GM18951 (cell line): ENCODE data around the gene KCNJ6.
"Not testable (repeated sequence)": the region's sequence is repeated elsewhere in the genome, so short reads cannot be mapped to it uniquely, and the experiment has no call there.

Experiments
- POLR2A ChIP-seq: IDR thresholded peaks from 4 replicates; pipeline ENCODE4 v1.6.1; 2011; ENCODE audit warnings: mild to moderate bottlenecking; ENCODE audit not compliant: insufficient read length, insufficient read depth; ENCODE audit errors: extremely low read depth
- in situ Hi-C: fragments of 300-500 bp; cut with MboI; formaldehyde crosslinking; loops from one replicate; pipeline ENCODE4 v1.12.0; 2022; ENCODE audit warnings: low sequenced_read_pairs, mixed read lengths, inconsistent platforms; ENCODE audit not compliant: unreplicated experiment

The KCNJ6 gene

DNA sequence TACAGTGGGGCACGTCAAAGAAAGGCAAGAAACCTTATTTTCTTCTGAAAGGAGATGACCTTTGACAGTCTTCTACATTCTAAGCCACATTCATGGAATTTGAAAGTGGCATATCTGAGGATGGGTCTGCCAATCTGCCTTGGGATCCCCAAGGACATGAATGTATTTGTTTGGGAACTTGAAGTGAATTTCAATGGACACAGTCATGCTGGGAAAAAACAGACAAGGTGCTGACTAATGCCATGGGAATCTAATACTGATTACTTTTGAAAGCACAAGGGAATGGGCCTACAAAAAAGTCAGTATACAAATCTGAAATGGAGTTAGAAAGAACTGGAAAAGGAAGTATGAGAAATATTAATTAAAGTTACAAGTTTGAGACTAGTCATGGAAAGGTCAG lies 128.8 kb downstream of the KCNJ6 start:
- in situ Hi-C loops = no loop called here
- TF ChIP-seq POLR2A = no peak

DNA sequence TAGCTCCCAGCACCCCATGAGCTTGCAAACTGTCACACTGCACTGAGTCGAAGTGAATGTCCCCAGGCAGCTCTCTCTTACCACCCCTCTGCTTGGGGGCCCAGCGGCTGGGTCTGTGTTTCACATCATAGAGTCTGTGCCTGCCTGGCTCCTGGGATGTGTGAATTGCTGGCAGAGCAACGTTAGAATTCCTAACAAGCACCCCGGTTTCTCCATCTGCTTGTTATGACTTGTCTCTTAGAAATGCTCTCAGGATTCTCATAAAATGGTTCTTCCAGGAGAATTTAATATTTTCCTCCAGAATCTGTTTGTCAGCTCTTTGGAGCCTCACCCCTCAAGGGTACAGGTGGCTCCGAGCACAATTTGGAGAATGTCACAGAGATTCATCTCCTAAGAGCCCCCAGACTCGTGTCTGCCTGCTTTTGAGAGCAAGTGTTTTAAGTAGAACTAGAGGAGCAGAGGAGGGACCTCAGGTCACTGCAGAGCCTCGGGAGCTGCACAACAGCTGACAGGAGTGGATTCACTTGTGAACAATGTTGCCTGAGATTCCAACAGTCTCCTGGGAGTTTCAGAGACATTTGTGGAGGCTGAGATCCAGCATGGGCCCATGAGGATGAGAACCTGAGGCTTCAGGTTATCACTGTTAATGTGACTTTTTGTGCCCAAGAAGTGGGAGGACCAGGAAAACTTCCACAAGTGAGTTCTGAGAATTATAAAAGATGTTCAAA lies 131.5 kb downstream of the KCNJ6 start:
- in situ Hi-C loops = no loop called here
- TF ChIP-seq POLR2A = no peak

DNA sequence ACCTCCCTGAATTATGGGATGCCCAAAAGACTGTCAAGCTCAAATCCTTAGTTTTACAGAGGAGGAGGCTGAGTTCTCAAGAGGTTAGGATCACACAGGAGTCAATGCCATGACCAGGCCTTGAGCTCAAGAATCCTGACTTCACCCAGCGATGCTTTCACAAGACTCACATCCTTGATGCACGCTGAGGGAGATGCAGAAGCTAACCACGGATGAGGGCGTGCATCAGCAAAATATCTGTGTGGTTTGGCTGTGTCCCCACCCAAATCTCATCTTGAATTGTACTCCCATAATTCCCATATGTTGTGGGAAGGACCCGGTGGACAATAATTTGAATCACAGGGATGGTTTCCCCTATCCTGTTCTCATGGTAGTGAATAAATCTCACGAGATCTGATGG lies 133.2 kb downstream of the KCNJ6 start:
- in situ Hi-C loops = no loop called here
- TF ChIP-seq POLR2A = no peak

DNA sequence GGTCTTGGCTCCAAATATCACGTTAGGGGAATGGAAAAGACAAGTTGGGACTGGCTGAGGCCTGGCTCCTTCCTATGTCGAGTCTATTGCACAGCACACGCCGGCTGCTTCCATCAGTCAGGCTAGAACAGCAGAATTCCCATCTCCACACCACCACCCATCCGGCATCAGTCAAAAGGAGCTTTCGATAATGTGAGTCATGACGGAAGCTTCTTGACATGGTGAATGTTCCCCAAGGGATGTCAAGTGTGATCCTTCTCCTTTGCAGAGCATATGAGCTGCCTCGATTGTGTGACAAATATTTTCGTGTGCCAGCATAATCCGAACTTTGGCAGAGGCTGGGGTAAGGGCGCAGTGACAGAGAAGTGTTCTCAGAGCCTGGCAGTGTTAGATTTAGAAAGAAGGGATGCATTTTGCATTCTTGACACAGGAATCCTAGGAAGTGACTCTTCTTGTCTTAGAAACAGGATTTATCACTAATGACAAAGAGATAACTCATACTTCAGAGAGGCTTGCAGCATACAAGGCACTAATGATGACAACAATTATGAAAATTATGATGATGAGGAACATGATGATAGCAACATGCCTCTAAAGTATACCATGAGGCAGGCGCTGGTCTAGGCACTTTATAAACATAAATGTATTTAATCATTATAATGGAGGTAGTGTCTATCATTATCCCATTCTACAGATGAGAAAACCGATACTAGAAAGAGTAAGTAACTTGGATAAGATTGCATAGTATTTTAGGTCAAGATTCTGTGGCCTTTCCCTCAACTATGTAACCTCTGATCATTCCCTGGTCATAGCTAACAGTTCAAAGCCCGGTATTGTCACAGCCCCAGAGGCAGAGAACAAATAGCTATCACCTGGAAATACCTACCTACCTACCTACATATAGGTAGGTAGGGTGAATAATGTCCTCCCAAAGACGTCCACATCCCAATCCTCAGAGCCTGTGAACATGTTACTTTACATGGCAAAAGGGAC lies 135.0 kb downstream of the KCNJ6 start:
- in situ Hi-C loops = no loop called here
- TF ChIP-seq POLR2A = no peak

DNA sequence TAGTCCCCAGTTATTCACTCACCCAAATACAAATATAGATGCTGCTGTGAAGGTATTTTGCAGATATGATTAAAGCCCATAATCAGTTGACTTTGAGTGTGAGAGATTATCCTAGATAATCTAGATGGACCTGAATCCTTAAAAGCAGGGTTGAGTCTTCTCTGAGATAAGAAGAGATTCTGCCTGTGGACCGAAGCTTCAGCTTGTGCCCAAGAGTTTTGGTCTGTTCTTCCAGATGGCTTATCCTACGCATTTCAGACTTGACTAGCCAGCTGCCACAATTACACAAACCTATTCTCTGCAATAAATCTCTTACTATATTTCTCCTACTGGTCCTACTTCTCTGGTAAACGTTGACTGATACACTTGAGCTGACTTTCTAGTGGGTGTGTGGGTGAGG lies 145.1 kb downstream of the KCNJ6 start:
- in situ Hi-C loops = no loop called here
- TF ChIP-seq POLR2A = no peak

DNA sequence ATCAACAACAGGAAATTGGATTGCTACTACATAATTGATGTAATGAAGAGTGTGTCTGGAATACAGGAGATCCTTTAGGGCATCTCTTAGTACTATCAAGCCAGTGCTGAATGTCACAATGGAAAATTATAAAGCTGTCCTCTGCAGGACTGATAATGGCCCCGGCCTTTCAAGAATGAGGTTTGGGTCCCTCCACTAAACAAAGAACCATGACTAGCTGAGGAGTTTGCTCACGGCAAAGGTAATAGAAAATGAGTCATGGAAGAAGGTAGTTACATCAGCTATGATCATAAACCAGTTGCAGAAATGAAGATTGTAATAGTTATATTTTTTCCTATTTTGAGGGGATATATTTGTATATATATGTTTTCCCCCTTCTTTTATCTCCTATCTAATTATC lies 145.8 kb downstream of the KCNJ6 start:
- in situ Hi-C loops = no loop called here
- no peak for TF ChIP-seq POLR2A

DNA sequence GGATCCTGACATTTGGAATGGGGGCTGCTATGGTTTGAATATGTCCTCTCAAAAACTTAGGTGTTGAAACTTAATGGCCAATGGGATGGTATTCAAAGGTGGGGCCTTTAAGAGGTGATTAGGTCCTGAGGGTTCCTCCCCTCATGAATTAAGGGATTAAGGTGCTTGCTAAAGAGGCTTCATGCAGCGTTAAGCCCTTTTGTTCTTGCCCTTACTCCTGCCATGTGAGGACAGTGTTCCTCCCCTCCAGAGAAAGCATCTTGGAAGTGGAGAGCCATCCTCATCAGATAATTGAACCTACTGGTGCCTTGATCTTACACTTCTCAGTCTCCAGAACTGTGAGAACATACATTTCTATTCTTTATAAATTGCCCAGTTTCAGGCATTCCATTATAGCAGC lies 146.6 kb downstream of the KCNJ6 start:
- TF ChIP-seq POLR2A = no peak
- in situ Hi-C loops = no loop called here

DNA sequence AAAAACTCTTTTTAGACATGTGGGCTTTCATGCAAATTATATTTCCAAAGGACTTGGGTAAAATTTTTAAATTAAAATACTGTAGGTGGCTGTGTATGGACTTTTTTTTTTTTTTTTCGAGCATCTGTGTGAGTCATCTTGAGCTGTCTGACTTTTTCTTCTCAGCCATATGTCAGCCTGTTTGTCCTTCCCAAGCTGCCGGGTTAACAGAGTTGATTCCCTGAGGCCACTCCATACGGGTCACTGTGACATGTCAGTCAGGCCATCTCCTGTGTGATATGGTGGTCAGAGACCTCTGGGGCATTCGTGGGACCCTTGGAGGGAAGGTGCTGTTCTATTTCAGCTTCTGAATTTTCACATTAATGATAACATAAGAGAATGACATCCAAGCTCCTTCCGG lies 148.3 kb downstream of the KCNJ6 start:
- no peak for TF ChIP-seq POLR2A
- in situ Hi-C loops = no loop called here

DNA sequence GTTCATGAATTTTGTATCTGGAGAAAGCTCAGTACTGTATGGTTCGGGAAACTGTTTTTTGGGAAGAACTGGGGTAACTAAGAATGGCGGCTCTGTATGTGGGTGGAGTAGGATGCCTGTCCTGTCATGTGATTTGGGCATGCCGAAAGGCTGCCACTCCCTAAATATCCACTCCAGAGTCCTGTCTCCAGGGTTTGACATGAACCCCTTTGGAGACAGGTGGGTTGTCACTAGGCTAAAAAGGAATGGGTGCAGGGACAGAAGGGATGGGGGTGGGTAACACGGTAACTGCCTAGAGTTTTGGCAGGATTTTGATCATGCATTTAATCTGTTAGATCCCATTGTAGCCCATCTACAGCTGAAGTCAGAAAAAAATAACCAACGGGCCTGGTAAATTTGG lies 150.1 kb downstream of the KCNJ6 start:
- no peak for TF ChIP-seq POLR2A
- in situ Hi-C loops = no loop called here

DNA sequence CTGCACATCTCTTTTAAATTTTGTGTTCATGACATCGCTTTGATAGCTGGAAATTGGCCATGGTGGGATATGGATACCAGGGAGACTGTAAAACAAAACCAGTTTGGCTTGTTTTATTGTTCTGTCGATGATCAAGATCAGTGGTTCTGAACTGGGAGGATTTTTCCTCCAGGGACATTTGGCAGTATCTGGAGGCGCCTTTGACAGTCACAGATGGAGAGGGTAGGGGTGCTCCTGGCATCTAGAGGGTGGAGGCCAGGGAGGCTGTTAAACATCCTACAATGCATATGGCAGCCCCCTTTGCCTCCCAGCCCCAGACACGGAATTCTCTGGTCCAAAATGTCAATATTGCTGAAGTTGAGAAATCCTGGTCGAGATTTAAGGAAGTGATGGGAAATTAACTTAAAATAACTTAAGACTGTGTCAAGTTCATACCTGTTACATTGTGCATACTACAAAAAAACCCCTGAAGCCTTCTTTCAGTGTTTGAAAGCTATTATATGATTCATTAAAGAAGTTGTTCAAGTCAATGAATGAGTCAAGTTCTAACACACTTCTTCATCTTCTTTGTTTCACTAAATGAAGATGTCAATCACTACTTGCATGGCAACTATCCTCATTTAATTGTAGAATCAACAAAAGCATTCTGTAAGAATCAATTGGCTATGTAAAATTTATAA lies 150.9 kb downstream of the KCNJ6 start:
- TF ChIP-seq POLR2A = no peak
- in situ Hi-C loops = no loop called here

DNA sequence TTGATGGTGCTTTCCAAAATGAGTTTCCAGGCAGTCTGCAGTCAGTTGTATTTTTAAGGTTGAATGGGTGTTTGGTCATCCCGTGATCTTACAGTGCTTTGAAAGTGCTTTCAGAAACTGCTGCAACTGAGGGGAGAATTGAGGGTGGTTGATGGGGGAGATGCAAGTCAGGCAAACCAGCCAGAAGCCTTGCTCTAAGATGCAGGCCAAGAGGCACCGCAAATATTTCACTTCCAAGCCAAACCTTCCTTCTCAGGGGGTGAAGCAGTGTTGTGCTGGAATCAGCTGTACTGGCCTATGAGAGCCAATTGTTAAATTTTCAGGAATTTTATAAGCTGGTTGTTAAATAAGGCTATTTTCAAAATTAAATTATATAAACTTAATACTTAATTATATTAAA lies 151.6 kb downstream of the KCNJ6 start:
- in situ Hi-C loops = no loop called here

DNA sequence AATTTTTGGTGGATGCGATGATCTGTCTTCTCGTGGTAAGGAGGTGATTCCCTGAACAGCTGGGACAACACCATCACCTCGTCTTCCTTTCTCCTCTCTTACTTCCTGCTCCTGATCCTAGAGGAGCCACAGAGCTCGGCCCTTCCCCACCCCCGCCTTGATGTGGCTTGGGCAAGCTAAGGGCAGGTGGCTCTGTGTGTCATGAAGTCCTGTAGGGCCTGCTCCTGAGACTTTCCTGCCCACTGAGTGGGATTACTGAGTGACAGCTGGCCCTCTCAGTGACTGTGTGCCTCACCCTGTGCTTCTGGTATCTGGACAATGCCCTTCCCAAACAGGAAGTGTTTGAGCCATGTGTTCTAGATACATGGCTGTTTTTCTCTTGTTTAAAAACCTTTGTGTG lies 153.0 kb downstream of the KCNJ6 start:
- TF ChIP-seq POLR2A = no peak
- in situ Hi-C loops = no loop called here

More for the DNA sequence above, 151.6 kb downstream of the KCNJ6 start:
- TF ChIP-seq POLR2A = no peak

DNA sequence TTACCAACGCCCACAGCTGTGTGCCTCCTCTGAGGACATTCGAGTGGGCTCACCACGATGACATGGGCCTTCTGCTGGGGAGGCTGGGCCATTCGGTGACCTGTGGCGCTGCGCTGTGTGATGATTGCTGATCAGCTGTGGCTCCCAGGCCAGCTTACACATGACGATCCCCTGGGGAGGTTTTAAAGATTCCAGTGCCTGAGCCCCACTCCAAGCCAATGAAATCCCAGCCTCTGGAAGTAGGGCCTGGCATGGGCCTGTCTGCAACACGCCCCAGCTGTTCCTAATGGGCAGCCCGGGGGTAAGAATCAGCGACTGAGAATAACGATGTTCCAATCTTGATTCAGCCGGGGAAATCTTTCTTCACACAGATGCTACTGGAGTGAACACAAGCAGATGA lies 153.7 kb downstream of the KCNJ6 start:
- in situ Hi-C loops = no loop called here
- no peak for TF ChIP-seq POLR2A

DNA sequence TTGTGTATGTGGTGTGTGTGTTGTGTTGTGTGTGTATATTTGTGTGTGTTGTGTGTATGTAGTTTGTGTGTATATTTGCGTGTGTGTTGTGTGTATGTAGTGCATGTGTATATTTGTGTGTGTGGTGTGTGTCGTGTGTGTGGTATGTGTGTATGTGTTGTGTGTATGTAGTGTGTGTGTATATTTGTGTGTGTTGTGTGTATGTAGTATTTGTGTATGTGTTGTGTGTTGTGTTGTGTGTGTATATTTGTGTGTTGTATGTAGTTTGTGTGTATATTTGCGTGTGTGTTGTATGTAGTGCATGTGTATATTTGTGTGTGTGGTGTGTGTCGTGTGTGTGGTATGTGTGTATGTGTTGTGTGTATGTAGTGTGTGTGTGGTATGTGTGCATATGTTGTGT lies 154.9 kb downstream of the KCNJ6 start:
- in situ Hi-C loops = not testable (repeated sequence)
